Prostate gland (tissue), 2 donors: ENCODE measurements around the gene SAMMSON.

Experiments used
- CTCF ChIP-seq, 4 experiments: fragments of 200-600 bp in 2 of 4; fragments of 450-650 bp in 2 of 4; sonication (generic) in 2 of 4; IDR thresholded peaks; 1 replicate in 3 of 4; 2 replicates in 1 of 4; pipeline ENCODE4 v1.5.1; 2016 to 2019; ENCODE audit warnings: antibody characterized with exemption in 4 of 4, mild to moderate bottlenecking in 2 of 4, moderate library complexity in 2 of 4
- POLR2A ChIP-seq: fragments of 450-650 bp; IDR thresholded peaks from one replicate; pipeline ENCODE4 v1.6.1; 2016; ENCODE audit warnings: antibody characterized with exemption, mild to moderate bottlenecking
- POLR2AphosphoS5 ChIP-seq: sonication (generic); formaldehyde crosslinking; IDR thresholded peaks from one replicate; pipeline ENCODE4 v1.6.1; 2017; ENCODE audit warnings: antibody characterized with exemption

- TF ChIP-seq CTCF (IDR thresholded peaks at IDR 0.05) (no peak), POLR2A (no peak), POLR2AphosphoS5 (no peak)
Measured at GRCh38 chr3:70006089-70006488, 6.6 kb downstream of the SAMMSON start.
